ENCODE measurements around the gene MEMO1. TPM values are rescaled to one million over a fixed set of nuclear protein-coding genes. Genes with fewer than 3 reads are reported as not detected.

MEMO1 gene
- total RNA-seq, 1 experiment from 2014 or later, result 37.0 TPM

GRCh38 chr2:31823558-31823957 lies 187.2 kb downstream of the MEMO1 start:
- DNase-seq (ENCODE audit: low read depth), result no peak

GRCh38 chr2:31822587-31822986 lies 188.2 kb downstream of the MEMO1 start:
- no peak for DNase-seq (ENCODE audit: low read depth)

Other genes with a start within 250 kb of the MEMO1 start
- 119 and 141 TPM in 2 replicates for gene DPY30, start 28.8 kb upstream of the MEMO1 start, total RNA-seq (2014; rRNA removed; shearing (Covaris generic))
- gene SPAST, start 52.5 kb upstream of the MEMO1 start, total RNA-seq (2014; rRNA removed; shearing (Covaris generic)), result 25.2 and 32.5 TPM in 2 replicates
- 29.2 and 32.9 TPM in 2 replicates for gene SLC30A6, start 154.9 kb upstream of the MEMO1 start, total RNA-seq (2014; rRNA removed; shearing (Covaris generic))